Neural cell (in vitro differentiated cells): Measurements from ENCODE around the gene RBMS3. TPM values are rescaled to one million over a fixed set of nuclear protein-coding genes. Genes with fewer than 3 reads are reported as not detected.

Source experiments
- H2AFZ ChIP-seq: fragments of 200-600, 300-800 bp; sonication (generic), shearing (Covaris generic); 2 replicates; pipeline ENCODE4 v1.6.0; 2014; ENCODE audit warnings: low read depth, mild to moderate bottlenecking, antibody characterized with exemption, low read length, moderate library complexity
- H3F3A ChIP-seq: fragments of 200-600 bp; shearing (Covaris generic); 2 replicates; pipeline ENCODE4 v1.6.1; 2016; ENCODE audit warnings: mild to moderate bottlenecking, moderate library complexity, mixed read lengths, antibody characterized with exemption, low read length; ENCODE audit not compliant: insufficient read depth, poor library complexity, severe bottlenecking
- H3K27ac ChIP-seq: fragments of 200-600, 300-800 bp; sonication (generic), shearing (Covaris generic); 2 replicates; pipeline ENCODE4 v1.5.1; 2014; ENCODE audit warnings: mild to moderate bottlenecking, low read length, moderate library complexity
- H3K27me3 ChIP-seq: fragments of 300-800, 200-600 bp; sonication (generic), shearing (Covaris generic); 2 replicates; pipeline ENCODE4 v1.6.0; 2014; ENCODE audit warnings: mild to moderate bottlenecking, low read depth, low read length, moderate library complexity; ENCODE audit not compliant: insufficient read depth
- H3K36me3 ChIP-seq: fragments of 300-800, 200-600 bp; sonication (generic), shearing (Covaris generic); 2 replicates; pipeline ENCODE4 v1.5.1; 2014; ENCODE audit warnings: mild to moderate bottlenecking, antibody characterized with exemption, low read length, moderate library complexity; ENCODE audit not compliant: insufficient read depth
- H3K4me2 ChIP-seq: fragments of 300-800, 200-600 bp; sonication (generic), shearing (Covaris generic); 2 replicates; pipeline ENCODE4 v1.6.0; 2014; ENCODE audit warnings: mild to moderate bottlenecking, low read length
- H3K4me3 ChIP-seq: fragments of 300-800, 200-600 bp; sonication (generic), shearing (Covaris generic); 2 replicates; pipeline ENCODE4 v1.5.1; 2014; ENCODE audit warnings: mild to moderate bottlenecking, low read length, moderate library complexity
- H3K79me2 ChIP-seq: fragments of 200-600 bp; shearing (Covaris generic); replicated peaks from 2 replicates; pipeline ENCODE4 v1.6.0; 2014; ENCODE audit warnings: mild to moderate bottlenecking, low read length, moderate library complexity; ENCODE audit not compliant: insufficient read depth
- H3K9ac ChIP-seq: fragments of 300-800, 200-600 bp; sonication (generic), shearing (Covaris generic); 2 replicates; pipeline ENCODE4 v1.6.1; 2016; ENCODE audit warnings: mild to moderate bottlenecking, low read length, mixed read lengths
- H3K9me2 ChIP-seq: fragments of 200-600 bp; shearing (Covaris generic); 2 replicates; pipeline ENCODE4 v1.6.1; 2016; ENCODE audit warnings: mild to moderate bottlenecking, low read length, mixed read lengths; ENCODE audit not compliant: insufficient read depth
- H3K9me3 ChIP-seq: fragments of 200-600, 300-800 bp; sonication (generic), shearing (Covaris generic); 2 replicates; pipeline ENCODE4 v1.6.1; 2016; ENCODE audit warnings: mild to moderate bottlenecking, mixed run types, low read length, moderate library complexity, mixed read lengths
- H4K20me1 ChIP-seq: fragments of 200-600 bp; shearing (Covaris generic); 2 replicates; pipeline ENCODE4 v1.6.1; 2016; ENCODE audit warnings: mild to moderate bottlenecking, mixed run types; ENCODE audit not compliant: insufficient read depth
- CTCF ChIP-seq: fragments of 450-650 bp; IDR thresholded peaks from 2 replicates; pipeline ENCODE4 v1.5.1; 2014; ENCODE audit warnings: antibody characterized with exemption, mild to moderate bottlenecking, moderate library complexity; ENCODE audit not compliant: poor library complexity, severe bottlenecking
- EP300 ChIP-seq: fragments of 450-650 bp; conservative IDR thresholded peaks from 2 replicates; pipeline ENCODE4 v1.6.1; 2014; ENCODE audit warnings: antibody characterized with exemption, mild to moderate bottlenecking, moderate library complexity; ENCODE audit not compliant: poor library complexity, severe bottlenecking
- EZH2 ChIP-seq: fragments of 200-600, 300-800 bp; shearing (Covaris generic), sonication (generic); IDR thresholded peaks from 2 replicates; pipeline ENCODE4 v1.6.1; 2014; ENCODE audit warnings: antibody characterized with exemption, low read length, borderline replicate concordance, mild to moderate bottlenecking; ENCODE audit not compliant: insufficient read depth, poor library complexity, severe bottlenecking
- MXI1 ChIP-seq: fragments of 450-650 bp; conservative IDR thresholded peaks from 2 replicates; pipeline ENCODE4 v1.6.1; 2014; ENCODE audit warnings: antibody characterized with exemption, mild to moderate bottlenecking; ENCODE audit not compliant: poor library complexity, severe bottlenecking
- POLR2AphosphoS5 ChIP-seq: IDR thresholded peaks from 2 replicates; pipeline ENCODE4 v1.6.1; 2012
- RAD21 ChIP-seq: fragments of 450-650 bp; conservative IDR thresholded peaks from 2 replicates; pipeline ENCODE4 v1.6.1; 2014; ENCODE audit warnings: antibody characterized with exemption, mild to moderate bottlenecking, moderate library complexity
- REST ChIP-seq: IDR thresholded peaks from 2 replicates; pipeline ENCODE4 v1.6.1; 2012; ENCODE audit warnings: borderline replicate concordance
- SMC3 ChIP-seq: fragments of 450-650 bp; conservative IDR thresholded peaks from 2 replicates; pipeline ENCODE4 v1.6.1; 2014; ENCODE audit warnings: antibody characterized with exemption, mild to moderate bottlenecking, moderate library complexity; ENCODE audit not compliant: poor library complexity
- TAF1 ChIP-seq: IDR thresholded peaks from 2 replicates; pipeline ENCODE4 v1.6.1; 2012; ENCODE audit warnings: low read depth
- polyA plus RNA-seq: library from polyadenylated mRNA; depleted of rRNA; stranded (reverse); fragments of >200 nt; gene quantifications from 2 replicates; pipeline ENCODE4 v1.2.3, GENCODE V29; 2014

The RBMS3 gene
- polyA plus RNA-seq, 1 donor from 2014 or later, result 0.53 TPM

GRCh38 chr3:29534006-29534405 is 253.1 kb downstream of the RBMS3 start:
- Histone ChIP-seq H3K4me2 (no peak overlapping the region), H3K4me3 (no peak overlapping the region), H3K79me2 (no peaks in the 10 kb centered on the region), H3K9me3 (no peaks in the 10 kb centered on the region), H4K20me1 (no peaks in the 10 kb centered on the region), H3F3A (no peaks in the 10 kb centered on the region), H3K27ac (no peak overlapping the region), H3K9ac (no peak overlapping the region), H3K9me2 (no peaks in the 10 kb centered on the region), H2AFZ (no peak overlapping the region), H3K27me3 (no peaks in the 10 kb centered on the region), H3K36me3 (no peaks in the 10 kb centered on the region)
- TF ChIP-seq SMC3 (no peak), MXI1 (no peak), TAF1 (no peak), REST (no peak), CTCF (no peak), POLR2AphosphoS5 (no peak), RAD21 (no peak), EP300 (no peak), EZH2 (no peak)

- no peaks in the 10 kb centered on the region for H3K9me2 ChIP-seq
- H3K27ac ChIP-seq, result no peak overlapping the region
- H3K4me2 ChIP-seq, result no peak overlapping the region
- no peak overlapping the region for H2AFZ ChIP-seq
- no peaks in the 10 kb centered on the region for H3K9me3 ChIP-seq
- no peaks in the 10 kb centered on the region for H3K36me3 ChIP-seq
- no peak overlapping the region for H3K9ac ChIP-seq
- H3K4me3 ChIP-seq, result no peak overlapping the region
- H3K27me3 ChIP-seq, result no peaks in the 10 kb centered on the region
- no peaks in the 10 kb centered on the region for H3F3A ChIP-seq
- no peaks in the 10 kb centered on the region for H4K20me1 ChIP-seq
- TF ChIP-seq EP300 (no peak), RAD21 (no peak), TAF1 (no peak), EZH2 (no peak), SMC3 (no peak)
- H3K79me2 ChIP-seq, result no peaks in the 10 kb centered on the region
Observed at GRCh38 chr3:29536016-29536758, 255.3 kb downstream of the RBMS3 start.
